ENCODE data around the gene CSPG4. TPM values are rescaled to one million over a fixed set of nuclear protein-coding genes. Genes with fewer than 3 reads are reported as not detected.
A peak's percentile ranks its signal among the peaks of the same experiment; 100 is the strongest.

Gene CSPG4
- total and polyA plus RNA-seq, 10 donors, result 0.89 to 28.6 (median 7.4) TPM

- Histone ChIP-seq H3K27ac (peak within 1 kb of the TSS; percentile 79 to 93 (median 88)), H3K27me3 (replicated peaks in 1 of 7) (peaks cover 0 to 28% (median 5%) of the 10 kb centered on the region in 7 donors), H3K9me3 (no peaks in the 10 kb centered on the region), H3K4me3 (peak within 1 kb of the TSS; percentile 70 to 95 (median 74)), H3K36me3 (peaks cover 0 to 9% (median 0%) of the 10 kb centered on the region in 6 donors), H3K4me1 (peaks cover 38 to 69% (median 56%) of the 10 kb centered on the region in 6 donors)
- DNase-seq, result peak; percentile 89
- peak in 1 of 3 donors; percentile 36 for TF ChIP-seq POLR2A (IDR thresholded peaks at IDR 0.05)
- peak in 8 of 11 experiments; percentile 26 to 63 (median 55) for TF ChIP-seq CTCF (IDR thresholded peaks at IDR 0.05 in 8 of 11, conservative IDR thresholded peaks at IDR 0.05 in 3 of 11)
- TF ChIP-seq POLR2AphosphoS5 (IDR thresholded peaks at IDR 0.05), result peak; percentile 70 to 87 (median 81)
- WGBS, 5 donors, result 0 to 1% (median 1%) methylated on average over 14 to 76 of the region's 76 CpGs
- intact Hi-C loops (cut with DNase I; ENCODE audit: low total_unique reads), result no loop called here
Observed at GRCh38 chr15:75647370-75648155, 65.1 kb downstream of the CSPG4 start, which contains the start of gene SNX33. Gene SNX33 (plus strand): TSS chr15:75647912. CDS start chr15:75649103, 1,191 bp downstream.

DNA sequence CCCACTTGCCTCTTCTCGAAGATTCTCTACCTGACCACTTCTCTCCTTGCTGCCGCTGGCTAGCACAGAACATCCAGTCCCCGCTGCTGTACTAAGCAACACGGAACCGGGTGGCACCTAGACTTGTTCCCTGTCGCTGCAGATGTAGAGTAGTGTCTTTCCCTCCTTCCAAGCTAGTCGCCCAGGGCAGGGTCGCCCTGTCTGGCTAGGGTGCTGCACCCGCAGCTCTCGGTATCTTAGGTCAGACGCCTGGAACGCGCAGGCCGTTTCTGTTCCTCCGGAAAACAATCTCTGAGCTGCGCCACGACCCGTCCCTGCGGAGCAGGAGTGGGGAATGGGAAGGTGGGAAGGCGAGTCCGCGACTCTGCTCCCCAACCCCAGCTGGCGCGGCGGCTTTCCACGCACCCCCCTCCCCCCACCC, 65.7 kb downstream of the CSPG4 start:
- intact Hi-C loops (cut with DNase I; ENCODE audit: low total_unique reads), result no loop called here
- peak overlapping the region; percentile 70 to 95 (median 74) for H3K4me3 ChIP-seq
- peaks cover 0 to 9% (median 0%) of the 10 kb centered on the region in 6 donors for H3K36me3 ChIP-seq
- H3K9me3 ChIP-seq, result no peaks in the 10 kb centered on the region
- no peak for DNase-seq
- WGBS, 5 donors, result 2 to 21% (median 4%) methylated on average over 2 to 26 of the region's 26 CpGs
- no peak for TF ChIP-seq POLR2AphosphoS5 (IDR thresholded peaks at IDR 0.05)
- TF ChIP-seq CTCF (IDR thresholded peaks at IDR 0.05 in 8 of 11, conservative IDR thresholded peaks at IDR 0.05 in 3 of 11), result no peak
- TF ChIP-seq POLR2A (IDR thresholded peaks at IDR 0.05), result no peak
- peak overlapping the region; percentile 79 to 93 (median 88) for H3K27ac ChIP-seq
- peaks cover 32 to 63% (median 50%) of the 10 kb centered on the region in 6 donors for H3K4me1 ChIP-seq
- peaks cover 0 to 28% (median 5%) of the 10 kb centered on the region in 7 donors for H3K27me3 ChIP-seq (replicated peaks in 1 of 7)

GRCh38 chr15:75646112-75646943, 66.3 kb downstream of the CSPG4 start:
- no peak for DNase-seq
- 48 to 64% (median 52%) methylated on average over 5 of the region's 5 CpGs for WGBS, 5 donors
- Histone ChIP-seq H3K27ac (peak overlapping the region; percentile 79 to 93 (median 88)), H3K9me3 (no peaks in the 10 kb centered on the region), H3K36me3 (peaks cover 0 to 9% (median 0%) of the 10 kb centered on the region in 6 donors), H3K4me3 (peak overlapping the region; percentile 70 to 95 (median 74)), H3K4me1 (peaks cover 25 to 60% (median 44%) of the 10 kb centered on the region in 6 donors), H3K27me3 (replicated peaks in 1 of 7) (peaks cover 0 to 28% (median 5%) of the 10 kb centered on the region in 7 donors)
- intact Hi-C loops (cut with DNase I; ENCODE audit: low total_unique reads), result no loop called here
- no peak for TF ChIP-seq POLR2A (IDR thresholded peaks at IDR 0.05)
- TF ChIP-seq POLR2AphosphoS5 (IDR thresholded peaks at IDR 0.05), result no peak
- no peak for TF ChIP-seq CTCF (IDR thresholded peaks at IDR 0.05 in 8 of 11, conservative IDR thresholded peaks at IDR 0.05 in 3 of 11)
